GM23338 (cell line): ENCODE measurements around the gene STIM1. TPM values are rescaled to one million over a fixed set of nuclear protein-coding genes. Genes with fewer than 3 reads are reported as not detected.

ENCODE experiments used
- ATAC-seq: fragments of 200-7000 bp; cut with Tn5 transposase; 3 replicates; pipeline ENCODE4 v1.9.1; 2020
- DNase-seq: peaks from one replicate; pipeline ENCODE4 v3.0.0-alpha.2; 2015; ENCODE audit warnings: low spot score
- H2AFZ ChIP-seq: fragments of 200-600 bp; sonication (generic); 2 replicates; pipeline ENCODE4 v1.8.0; 2016; ENCODE audit warnings: antibody characterized with exemption, mild to moderate bottlenecking, moderate library complexity
- H3F3A ChIP-seq: fragments of 200-600 bp; sonication (generic); replicated peaks from 2 replicates; pipeline ENCODE4 v1.8.0; 2017; ENCODE audit warnings: antibody characterized with exemption, mixed run types, low read depth
- H3K27ac ChIP-seq: fragments of 200-600 bp; sonication (generic); 2 replicates; pipeline ENCODE4 v1.6.1; 2016; ENCODE audit warnings: low read depth
- H3K27me3 ChIP-seq: fragments of 200-600 bp; sonication (generic); 2 replicates; pipeline ENCODE4 v1.8.0; 2016; ENCODE audit warnings: mild to moderate bottlenecking, mixed run types, moderate library complexity; ENCODE audit not compliant: insufficient read depth
- H3K36me3 ChIP-seq: fragments of 200-600 bp; sonication (generic); 2 replicates; pipeline ENCODE4 v1.8.0; 2016; ENCODE audit warnings: mild to moderate bottlenecking; ENCODE audit not compliant: insufficient read depth
- H3K4me1 ChIP-seq: fragments of 200-600 bp; sonication (generic); 2 replicates; pipeline ENCODE4 v1.8.0; 2016; ENCODE audit warnings: mild to moderate bottlenecking, moderate library complexity; ENCODE audit not compliant: insufficient read depth
- H3K4me2 ChIP-seq: fragments of 200-600 bp; sonication (generic); 2 replicates; pipeline ENCODE4 v1.7.1; 2017; ENCODE audit warnings: mixed run types
- H3K4me3 ChIP-seq: fragments of 200-600 bp; sonication (generic); 2 replicates; pipeline ENCODE4 v1.6.1; 2016; ENCODE audit warnings: mixed run types
- H3K79me2 ChIP-seq: fragments of 200-600 bp; sonication (generic); replicated peaks from 2 replicates; pipeline ENCODE4 v1.8.0; 2017; ENCODE audit warnings: mild to moderate bottlenecking; ENCODE audit not compliant: insufficient read depth
- H3K9me2 ChIP-seq: fragments of 200-600 bp; sonication (generic); 2 replicates; pipeline ENCODE4 v1.8.0; 2017; ENCODE audit not compliant: insufficient read depth
- H4K20me1 ChIP-seq: fragments of 200-600 bp; sonication (generic); replicated peaks from 2 replicates; pipeline ENCODE4 v1.8.0; 2017; ENCODE audit warnings: mild to moderate bottlenecking; ENCODE audit not compliant: insufficient read depth
- H3K27ac Mint-ChIP-seq: 2 replicates; pipeline ENCODE4 v1.8.0; 2020; ENCODE audit warnings: inconsistent platforms, mild to moderate bottlenecking, moderate library complexity, mixed read lengths
- H3K27me3 Mint-ChIP-seq: 3 replicates; pipeline ENCODE4 v1.8.0; 2022; ENCODE audit warnings: low read depth, mild to moderate bottlenecking, moderate library complexity, mixed read lengths, inconsistent platforms; ENCODE audit not compliant: insufficient read depth, poor library complexity
- H3K36me3 Mint-ChIP-seq: 3 replicates; pipeline ENCODE4 v1.8.0; 2021; ENCODE audit warnings: low read depth, mild to moderate bottlenecking, inconsistent platforms, moderate library complexity, mixed read lengths
- H3K4me1 Mint-ChIP-seq: 3 replicates; pipeline ENCODE4 v1.8.0; 2020; ENCODE audit warnings: mild to moderate bottlenecking, inconsistent platforms, mixed read lengths
- H3K4me3 Mint-ChIP-seq: 3 replicates; pipeline ENCODE4 v1.8.0; 2021; ENCODE audit warnings: moderate library complexity, mild to moderate bottlenecking, inconsistent platforms, mixed read lengths
- H3K9me3 Mint-ChIP-seq: 3 replicates; pipeline ENCODE4 v1.8.0; 2020; ENCODE audit warnings: moderate library complexity, mild to moderate bottlenecking, inconsistent platforms, mixed read lengths
- CREB1 ChIP-seq: fragments of 250-450 bp; sonication (Bioruptor Pico); IDR thresholded peaks from 2 replicates; pipeline ENCODE4 v1.5.0; 2020; ENCODE audit warnings: low read depth, mild to moderate bottlenecking, moderate library complexity
- ETS1 ChIP-seq: IDR thresholded peaks from 2 replicates; pipeline ENCODE4 v1.6.1; 2016; ENCODE audit warnings: antibody characterized with exemption
- EZH2 ChIP-seq: fragments of 200-600 bp; sonication (generic); IDR thresholded peaks from one replicate; pipeline ENCODE4 v1.8.0; 2017; ENCODE audit warnings: antibody characterized with exemption, mild to moderate bottlenecking, low read depth; ENCODE audit not compliant: unreplicated experiment
- JUNB ChIP-seq: IDR thresholded peaks from one replicate; pipeline ENCODE4 v1.6.1; 2016; ENCODE audit warnings: antibody characterized with exemption; ENCODE audit not compliant: unreplicated experiment
- NANOG ChIP-seq: IDR thresholded peaks from 2 replicates; pipeline ENCODE4 v1.6.1; 2016; ENCODE audit warnings: antibody characterized with exemption, borderline replicate concordance
- POLR2AphosphoS5 ChIP-seq: IDR thresholded peaks from 2 replicates; pipeline ENCODE4 v1.6.1; 2016; ENCODE audit warnings: antibody characterized with exemption, low read depth
- STAT1 ChIP-seq: IDR thresholded peaks from one replicate; pipeline ENCODE4 v1.6.1; 2016; ENCODE audit warnings: antibody characterized with exemption; ENCODE audit not compliant: unreplicated experiment
- ZNF462 ChIP-seq: fragments of 250-450 bp; sonication (Bioruptor Pico); IDR thresholded peaks from 2 replicates; pipeline ENCODE4 v1.5.0; 2020; ENCODE audit warnings: mild to moderate bottlenecking, moderate library complexity
- polyA plus RNA-seq: library from polyadenylated mRNA; unstranded; fragments of >200 nt; fragmentation: Nextera tagmentation; extraction: Ambion mirVana; gene quantifications from 2 replicates; pipeline ENCODE4 v1.2.1, GENCODE V29; 2016
- total RNA-seq: library from RNA; depleted of rRNA; stranded (reverse); fragments of >200 nt; shearing (Covaris generic); gene quantifications from 2 replicates; pipeline ENCODE4 v1.2.3, GENCODE V29; 2014
- TF ChIP-seq, protein P1 (sequence below): IDR thresholded peaks from one replicate; pipeline ENCODE4 v1.6.1; 2018; ENCODE audit warnings: antibody characterized with exemption; ENCODE audit not compliant: unreplicated experiment
- TF ChIP-seq, protein P2 (sequence below), 2 experiments: fragments of 200-600 bp in 1 of 2; sonication (generic) in 1 of 2; conservative IDR thresholded peaks; 2 replicates each; pipeline versions ENCODE4 v1.5.1 to v1.6.1; 2016 to 2017; ENCODE audit warnings: antibody characterized with exemption in 2 of 2, low read depth in 2 of 2, mild to moderate bottlenecking in 2 of 2, moderate library complexity in 1 of 2

Gene STIM1
- total and polyA plus RNA-seq, 2 experiments from 2014 or later: 3.5 to 14.0 TPM

DNA sequence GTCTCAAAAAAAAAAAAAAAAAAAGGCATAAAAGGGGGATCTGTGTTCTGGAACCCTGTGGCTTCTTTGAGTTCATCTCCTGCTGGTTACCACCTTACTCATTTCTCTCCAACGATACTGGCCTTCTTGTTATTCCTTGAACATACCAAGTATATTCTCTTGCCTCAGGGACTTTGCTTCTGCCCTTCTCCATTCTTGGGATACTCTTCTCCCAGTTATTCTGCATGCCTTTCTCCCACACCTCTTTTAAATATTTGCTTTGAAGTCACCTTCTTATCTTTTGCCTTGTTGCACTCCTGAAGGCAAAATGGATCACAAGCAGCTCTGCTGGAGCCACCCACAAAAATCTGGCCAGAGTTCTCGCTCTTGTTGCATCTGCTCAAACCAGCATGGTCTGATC lies 163.2 kb downstream of the STIM1 start:
- Histone ChIP-seq H3K27ac (no peak overlapping the region), H3K27me3 (no peaks in the 10 kb centered on the region), H2AFZ (no peak overlapping the region), H3K4me3 (no peak overlapping the region), H3K9me2 (0 out of 2 replicates have a peak, but pooled peaks cover 5% of the 10 kb centered on the region), H3K79me2 (no peaks in the 10 kb centered on the region; the same call in 1 of the 2 replicates), H3K4me2 (no peak overlapping the region), H4K20me1 (no peaks in the 10 kb centered on the region; the same call in 1 of the 2 replicates), H3K4me1 (no peaks in the 10 kb centered on the region), H3F3A (no peaks in the 10 kb centered on the region), H3K36me3 (no peaks in the 10 kb centered on the region)
- no peak overlapping the region for H3K4me3 Mint-ChIP-seq
- DNase-seq (no peak), ATAC-seq (no peak)
- no peaks in the 10 kb centered on the region; the same call in 2 of the 3 replicates for H3K9me3 Mint-ChIP-seq
- H3K27ac Mint-ChIP-seq: no peak overlapping the region
- TF ChIP-seq STAT1 (no peak), ZNF462 (CRISPR knock-in tag) (no peak), CREB1 (no peak), NANOG (no peak), JUNB (no peak), POLR2AphosphoS5 (no peak), ETS1 (no peak), EZH2 (no peak)
- TF ChIP-seq, protein P1, sequence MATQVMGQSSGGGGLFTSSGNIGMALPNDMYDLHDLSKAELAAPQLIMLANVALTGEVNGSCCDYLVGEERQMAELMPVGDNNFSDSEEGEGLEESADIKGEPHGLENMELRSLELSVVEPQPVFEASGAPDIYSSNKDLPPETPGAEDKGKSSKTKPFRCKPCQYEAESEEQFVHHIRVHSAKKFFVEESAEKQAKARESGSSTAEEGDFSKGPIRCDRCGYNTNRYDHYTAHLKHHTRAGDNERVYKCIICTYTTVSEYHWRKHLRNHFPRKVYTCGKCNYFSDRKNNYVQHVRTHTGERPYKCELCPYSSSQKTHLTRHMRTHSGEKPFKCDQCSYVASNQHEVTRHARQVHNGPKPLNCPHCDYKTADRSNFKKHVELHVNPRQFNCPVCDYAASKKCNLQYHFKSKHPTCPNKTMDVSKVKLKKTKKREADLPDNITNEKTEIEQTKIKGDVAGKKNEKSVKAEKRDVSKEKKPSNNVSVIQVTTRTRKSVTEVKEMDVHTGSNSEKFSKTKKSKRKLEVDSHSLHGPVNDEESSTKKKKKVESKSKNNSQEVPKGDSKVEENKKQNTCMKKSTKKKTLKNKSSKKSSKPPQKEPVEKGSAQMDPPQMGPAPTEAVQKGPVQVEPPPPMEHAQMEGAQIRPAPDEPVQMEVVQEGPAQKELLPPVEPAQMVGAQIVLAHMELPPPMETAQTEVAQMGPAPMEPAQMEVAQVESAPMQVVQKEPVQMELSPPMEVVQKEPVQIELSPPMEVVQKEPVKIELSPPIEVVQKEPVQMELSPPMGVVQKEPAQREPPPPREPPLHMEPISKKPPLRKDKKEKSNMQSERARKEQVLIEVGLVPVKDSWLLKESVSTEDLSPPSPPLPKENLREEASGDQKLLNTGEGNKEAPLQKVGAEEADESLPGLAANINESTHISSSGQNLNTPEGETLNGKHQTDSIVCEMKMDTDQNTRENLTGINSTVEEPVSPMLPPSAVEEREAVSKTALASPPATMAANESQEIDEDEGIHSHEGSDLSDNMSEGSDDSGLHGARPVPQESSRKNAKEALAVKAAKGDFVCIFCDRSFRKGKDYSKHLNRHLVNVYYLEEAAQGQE: no peak
- TF ChIP-seq, protein P2, sequence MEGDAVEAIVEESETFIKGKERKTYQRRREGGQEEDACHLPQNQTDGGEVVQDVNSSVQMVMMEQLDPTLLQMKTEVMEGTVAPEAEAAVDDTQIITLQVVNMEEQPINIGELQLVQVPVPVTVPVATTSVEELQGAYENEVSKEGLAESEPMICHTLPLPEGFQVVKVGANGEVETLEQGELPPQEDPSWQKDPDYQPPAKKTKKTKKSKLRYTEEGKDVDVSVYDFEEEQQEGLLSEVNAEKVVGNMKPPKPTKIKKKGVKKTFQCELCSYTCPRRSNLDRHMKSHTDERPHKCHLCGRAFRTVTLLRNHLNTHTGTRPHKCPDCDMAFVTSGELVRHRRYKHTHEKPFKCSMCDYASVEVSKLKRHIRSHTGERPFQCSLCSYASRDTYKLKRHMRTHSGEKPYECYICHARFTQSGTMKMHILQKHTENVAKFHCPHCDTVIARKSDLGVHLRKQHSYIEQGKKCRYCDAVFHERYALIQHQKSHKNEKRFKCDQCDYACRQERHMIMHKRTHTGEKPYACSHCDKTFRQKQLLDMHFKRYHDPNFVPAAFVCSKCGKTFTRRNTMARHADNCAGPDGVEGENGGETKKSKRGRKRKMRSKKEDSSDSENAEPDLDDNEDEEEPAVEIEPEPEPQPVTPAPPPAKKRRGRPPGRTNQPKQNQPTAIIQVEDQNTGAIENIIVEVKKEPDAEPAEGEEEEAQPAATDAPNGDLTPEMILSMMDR (conservative IDR thresholded peaks at IDR 0.05; ENCODE audit: low read depth in 2 of 2): no peak
- H3K27me3 Mint-ChIP-seq: peaks cover 2% of the 10 kb centered on the region
- H3K4me1 Mint-ChIP-seq: no peaks in the 10 kb centered on the region
- H3K36me3 Mint-ChIP-seq: no peaks in the 10 kb centered on the region
